ENCODE measurements around the gene KAZN.

Gene KAZN

DNA sequence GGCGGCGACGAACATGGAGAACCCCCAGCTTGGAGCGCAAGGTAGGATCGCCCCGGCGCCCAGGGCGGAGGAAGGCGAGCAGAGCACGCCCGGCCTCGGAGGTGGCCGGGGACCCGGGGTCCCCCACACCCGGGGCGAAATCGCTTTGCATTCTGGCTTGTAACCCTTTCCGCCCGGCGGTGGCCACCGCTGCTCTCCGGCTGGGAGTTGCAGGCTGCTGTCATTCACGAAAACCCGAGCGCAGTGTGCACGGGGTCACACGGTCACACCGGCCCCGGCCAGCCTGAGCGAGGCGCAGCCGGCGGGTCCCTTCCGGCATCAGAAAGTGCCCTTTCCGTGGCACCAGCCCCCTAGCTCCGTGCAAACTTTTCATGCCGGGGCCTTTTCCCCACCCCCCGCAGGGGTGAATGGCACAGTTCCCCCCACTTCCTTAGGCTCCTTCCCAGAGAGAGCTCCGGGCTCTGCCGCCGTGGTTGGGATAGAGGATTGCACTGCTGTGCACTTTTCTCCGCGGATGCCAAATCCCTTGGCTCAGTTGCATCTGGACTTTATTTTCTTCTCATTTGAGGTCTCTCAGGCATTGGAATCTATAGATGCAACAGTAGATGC, 802 bp downstream of the KAZN start (continued):
- no peak for TF ChIP-seq CTCF (tag by site-specific recombination; IDR thresholded peaks at IDR 0.05)
- no peak for TF ChIP-seq YY2 (tag by site-specific recombination; IDR thresholded peaks at IDR 0.05)
- no peak for TF ChIP-seq ZNF658 (tag by site-specific recombination; IDR thresholded peaks at IDR 0.05)
- TF ChIP-seq, protein P1, sequence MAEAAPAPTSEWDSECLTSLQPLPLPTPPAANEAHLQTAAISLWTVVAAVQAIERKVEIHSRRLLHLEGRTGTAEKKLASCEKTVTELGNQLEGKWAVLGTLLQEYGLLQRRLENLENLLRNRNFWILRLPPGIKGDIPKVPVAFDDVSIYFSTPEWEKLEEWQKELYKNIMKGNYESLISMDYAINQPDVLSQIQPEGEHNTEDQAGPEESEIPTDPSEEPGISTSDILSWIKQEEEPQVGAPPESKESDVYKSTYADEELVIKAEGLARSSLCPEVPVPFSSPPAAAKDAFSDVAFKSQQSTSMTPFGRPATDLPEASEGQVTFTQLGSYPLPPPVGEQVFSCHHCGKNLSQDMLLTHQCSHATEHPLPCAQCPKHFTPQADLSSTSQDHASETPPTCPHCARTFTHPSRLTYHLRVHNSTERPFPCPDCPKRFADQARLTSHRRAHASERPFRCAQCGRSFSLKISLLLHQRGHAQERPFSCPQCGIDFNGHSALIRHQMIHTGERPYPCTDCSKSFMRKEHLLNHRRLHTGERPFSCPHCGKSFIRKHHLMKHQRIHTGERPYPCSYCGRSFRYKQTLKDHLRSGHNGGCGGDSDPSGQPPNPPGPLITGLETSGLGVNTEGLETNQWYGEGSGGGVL (tag by site-specific recombination; IDR thresholded peaks at IDR 0.05), result peak; percentile 73
- no peak for TF ChIP-seq GLI4 (tag by site-specific recombination; IDR thresholded peaks at IDR 0.05)
- TF ChIP-seq, protein P2, sequence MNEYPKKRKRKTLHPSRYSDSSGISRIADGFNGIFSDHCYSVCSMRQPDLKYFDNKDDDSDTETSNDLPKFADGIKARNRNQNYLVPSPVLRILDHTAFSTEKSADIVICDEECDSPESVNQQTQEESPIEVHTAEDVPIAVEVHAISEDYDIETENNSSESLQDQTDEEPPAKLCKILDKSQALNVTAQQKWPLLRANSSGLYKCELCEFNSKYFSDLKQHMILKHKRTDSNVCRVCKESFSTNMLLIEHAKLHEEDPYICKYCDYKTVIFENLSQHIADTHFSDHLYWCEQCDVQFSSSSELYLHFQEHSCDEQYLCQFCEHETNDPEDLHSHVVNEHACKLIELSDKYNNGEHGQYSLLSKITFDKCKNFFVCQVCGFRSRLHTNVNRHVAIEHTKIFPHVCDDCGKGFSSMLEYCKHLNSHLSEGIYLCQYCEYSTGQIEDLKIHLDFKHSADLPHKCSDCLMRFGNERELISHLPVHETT (tag by site-specific recombination; IDR thresholded peaks at IDR 0.05), result no peak
- TF ChIP-seq ZNF391 (tag by site-specific recombination; IDR thresholded peaks at IDR 0.05; ENCODE audit: borderline replicate concordance, low read depth), result no peak
- TF ChIP-seq, protein P3, sequence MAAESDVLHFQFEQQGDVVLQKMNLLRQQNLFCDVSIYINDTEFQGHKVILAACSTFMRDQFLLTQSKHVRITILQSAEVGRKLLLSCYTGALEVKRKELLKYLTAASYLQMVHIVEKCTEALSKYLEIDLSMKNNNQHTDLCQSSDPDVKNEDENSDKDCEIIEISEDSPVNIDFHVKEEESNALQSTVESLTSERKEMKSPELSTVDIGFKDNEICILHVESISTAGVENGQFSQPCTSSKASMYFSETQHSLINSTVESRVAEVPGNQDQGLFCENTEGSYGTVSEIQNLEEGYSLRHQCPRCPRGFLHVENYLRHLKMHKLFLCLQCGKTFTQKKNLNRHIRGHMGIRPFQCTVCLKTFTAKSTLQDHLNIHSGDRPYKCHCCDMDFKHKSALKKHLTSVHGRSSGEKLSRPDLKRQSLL (tag by site-specific recombination; IDR thresholded peaks at IDR 0.05), result no peak
- no peak for TF ChIP-seq KLF16 (tag by site-specific recombination; IDR thresholded peaks at IDR 0.05)
- TF ChIP-seq BCL11B (tag by site-specific recombination; IDR thresholded peaks at IDR 0.05; ENCODE audit: low read depth), result no peak
- no peak for TF ChIP-seq SCRT1 (tag by site-specific recombination; IDR thresholded peaks at IDR 0.05; ENCODE audit: borderline replicate concordance)
- TF ChIP-seq ZNF335 (tag by site-specific recombination; conservative IDR thresholded peaks at IDR 0.05), result peak; percentile 69
- no peak for TF ChIP-seq HOXD13 (CRISPR knock-in tag; IDR thresholded peaks at IDR 0.05; ENCODE audit: borderline replicate concordance)
- no peak for TF ChIP-seq FEZF1 (tag by site-specific recombination; IDR thresholded peaks at IDR 0.05)
- TF ChIP-seq ZBTB21 (tag by site-specific recombination; IDR thresholded peaks at IDR 0.05), result no peak
- no peak for TF ChIP-seq ATF2 (tag by site-specific recombination; IDR thresholded peaks at IDR 0.05; ENCODE audit: low read depth)
- TF ChIP-seq ZNF280D (tag by site-specific recombination; IDR thresholded peaks at IDR 0.05), result no peak
- TF ChIP-seq, protein P4, sequence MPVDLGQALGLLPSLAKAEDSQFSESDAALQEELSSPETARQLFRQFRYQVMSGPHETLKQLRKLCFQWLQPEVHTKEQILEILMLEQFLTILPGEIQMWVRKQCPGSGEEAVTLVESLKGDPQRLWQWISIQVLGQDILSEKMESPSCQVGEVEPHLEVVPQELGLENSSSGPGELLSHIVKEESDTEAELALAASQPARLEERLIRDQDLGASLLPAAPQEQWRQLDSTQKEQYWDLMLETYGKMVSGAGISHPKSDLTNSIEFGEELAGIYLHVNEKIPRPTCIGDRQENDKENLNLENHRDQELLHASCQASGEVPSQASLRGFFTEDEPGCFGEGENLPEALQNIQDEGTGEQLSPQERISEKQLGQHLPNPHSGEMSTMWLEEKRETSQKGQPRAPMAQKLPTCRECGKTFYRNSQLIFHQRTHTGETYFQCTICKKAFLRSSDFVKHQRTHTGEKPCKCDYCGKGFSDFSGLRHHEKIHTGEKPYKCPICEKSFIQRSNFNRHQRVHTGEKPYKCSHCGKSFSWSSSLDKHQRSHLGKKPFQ (tag by site-specific recombination; IDR thresholded peaks at IDR 0.05), result peak; percentile 70
- TF ChIP-seq ZNF768 (tag by site-specific recombination; IDR thresholded peaks at IDR 0.05), result no peak
- no peak for TF ChIP-seq ZNF626 (tag by site-specific recombination; IDR thresholded peaks at IDR 0.05)
- TF ChIP-seq ZNF654 (tag by site-specific recombination; IDR thresholded peaks at IDR 0.05; ENCODE audit: low read depth), result no peak
- TF ChIP-seq EGR2 (tag by site-specific recombination; IDR thresholded peaks at IDR 0.05; ENCODE audit: low read depth), result no peak
- TF ChIP-seq, protein P5, sequence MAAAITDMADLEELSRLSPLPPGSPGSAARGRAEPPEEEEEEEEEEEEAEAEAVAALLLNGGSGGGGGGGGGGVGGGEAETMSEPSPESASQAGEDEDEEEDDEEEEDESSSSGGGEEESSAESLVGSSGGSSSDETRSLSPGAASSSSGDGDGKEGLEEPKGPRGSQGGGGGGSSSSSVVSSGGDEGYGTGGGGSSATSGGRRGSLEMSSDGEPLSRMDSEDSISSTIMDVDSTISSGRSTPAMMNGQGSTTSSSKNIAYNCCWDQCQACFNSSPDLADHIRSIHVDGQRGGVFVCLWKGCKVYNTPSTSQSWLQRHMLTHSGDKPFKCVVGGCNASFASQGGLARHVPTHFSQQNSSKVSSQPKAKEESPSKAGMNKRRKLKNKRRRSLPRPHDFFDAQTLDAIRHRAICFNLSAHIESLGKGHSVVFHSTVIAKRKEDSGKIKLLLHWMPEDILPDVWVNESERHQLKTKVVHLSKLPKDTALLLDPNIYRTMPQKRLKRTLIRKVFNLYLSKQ (tag by site-specific recombination; IDR thresholded peaks at IDR 0.05; ENCODE audit: borderline replicate concordance), result no peak
- TF ChIP-seq BCL11A (tag by site-specific recombination; IDR thresholded peaks at IDR 0.05; ENCODE audit: low read depth), result no peak; the same call in 1 of the 2 replicates
- TF ChIP-seq ZNF239 (tag by site-specific recombination; IDR thresholded peaks at IDR 0.05), result no peak

All from HEK293 (cell line).